Skeletal muscle cell (primary cell): ENCODE measurements around the gene GFER.
"Not testable (repeated sequence)": the region's sequence is repeated elsewhere in the genome, so short reads cannot be mapped to it uniquely, and the experiment has no call there.

Experiments
- DNase-seq: peaks from one replicate; pipeline ENCODE4 v3.0.0-alpha.2; 2010; ENCODE audit warnings: low read depth
- H3K4me3 ChIP-seq: 2 replicates; pipeline ENCODE4 v1.5.1; 2011; ENCODE audit warnings: low read depth, mild to moderate bottlenecking, control low read depth, low read length, moderate library complexity

The GFER gene

GRCh38 chr16:2022723-2023091 is 38.7 kb downstream of the GFER start:
- no peak for DNase-seq
- peak overlapping the region; percentile 34 for H3K4me3 ChIP-seq

GRCh38 chr16:2023092-2024031 is 39.4 kb downstream of the GFER start:
- H3K4me3 ChIP-seq: peak overlapping the region; percentile 34
- DNase-seq: no peak

GRCh38 chr16:2024032-2024420 is 40.0 kb downstream of the GFER start:
- no peak for DNase-seq
- H3K4me3 ChIP-seq: no peak overlapping the region

- H3K4me3 ChIP-seq: no peak overlapping the region
- DNase-seq: no peak
These were observed 41.3 kb downstream of the GFER start for GRCh38 chr16:2025251-2025650.

GRCh38 chr16:2025878-2026460 is 42.0 kb downstream of the GFER start:
- DNase-seq: no peak
- peak overlapping the region; percentile 43 for H3K4me3 ChIP-seq

GRCh38 chr16:2026461-2027023 is 42.5 kb downstream of the GFER start, which contains the start of gene NHERF2:
Gene NHERF2 (plus strand): TSS chr16:2026902. CDS start chr16:2027006, 104 bp downstream.
- peak within 1 kb of the TSS; percentile 63 for H3K4me3 ChIP-seq
- DNase-seq: no peak

GRCh38 chr16:2027024-2028010 is 43.3 kb downstream of the GFER start:
- no peak for DNase-seq

GRCh38 chr16:2028146-2028545 is 44.2 kb downstream of the GFER start:
- peak overlapping the region; percentile 63 for H3K4me3 ChIP-seq
- DNase-seq: no peak

More at GRCh38 chr16:2027024-2028010, 43.3 kb downstream of the GFER start:
- H3K4me3 ChIP-seq: peak overlapping the region; percentile 63

- DNase-seq: no peak
- H3K4me3 ChIP-seq: no peak overlapping the region
These were observed 44.7 kb downstream of the GFER start for GRCh38 chr16:2028620-2029220.

- no peak for DNase-seq
- H3K4me3 ChIP-seq: no peak overlapping the region
These were observed 45.4 kb downstream of the GFER start for GRCh38 chr16:2029350-2029749.

- H3K4me3 ChIP-seq: no peak overlapping the region
These were observed 46.0 kb downstream of the GFER start for GRCh38 chr16:2030036-2030435.

GRCh38 chr16:2031081-2031577 is 47.1 kb downstream of the GFER start:
- DNase-seq: no peak
- H3K4me3 ChIP-seq: no peak overlapping the region

More at GRCh38 chr16:2030036-2030435, 46.0 kb downstream of the GFER start:
- no peak for DNase-seq

- no peak overlapping the region for H3K4me3 ChIP-seq
- DNase-seq: no peak
These were observed 48.5 kb downstream of the GFER start for GRCh38 chr16:2032285-2033056.

- H3K4me3 ChIP-seq: peak overlapping the region; percentile 3
- DNase-seq: no peak
These were observed 49.3 kb downstream of the GFER start for GRCh38 chr16:2033057-2033908.

- DNase-seq, H3K4me3 ChIP-seq: not testable (repeated sequence)
These were observed 50.1 kb downstream of the GFER start for GRCh38 chr16:2033909-2034695.

GRCh38 chr16:2034696-2035430 is 50.9 kb downstream of the GFER start:
- no peak for DNase-seq
- no peak overlapping the region for H3K4me3 ChIP-seq
